ENCODE data around the gene DHRS4L2.
"Not testable (repeated sequence)": the region's sequence is repeated elsewhere in the genome, so short reads cannot be mapped to it uniquely, and the experiment has no call there.

The DHRS4L2 gene

DNA sequence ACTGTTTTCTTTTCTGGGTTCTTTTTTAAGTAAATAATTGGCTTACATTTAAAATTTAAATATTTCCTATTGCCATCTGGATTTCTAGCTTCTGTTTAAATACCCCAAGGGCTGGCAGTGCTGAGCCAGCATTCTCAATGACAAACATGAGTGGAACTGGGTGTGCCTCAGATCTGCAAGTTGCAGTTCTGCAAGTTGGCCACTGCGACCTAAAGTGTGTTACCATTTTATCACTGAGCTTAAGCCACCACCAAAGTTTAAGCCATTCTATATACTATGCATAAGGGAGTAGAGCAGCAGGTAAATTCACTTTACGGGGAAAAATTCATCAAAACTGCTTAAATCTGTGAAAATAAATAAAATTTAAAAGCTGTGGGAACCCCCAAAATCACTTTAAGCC, 11.5 kb upstream of the DHRS4L2 start:
- DNase-seq (ENCODE audit: low read depth); H3K4me3 ChIP-seq (ENCODE audit: low read length): not testable (repeated sequence)
- TF ChIP-seq, protein P1, sequence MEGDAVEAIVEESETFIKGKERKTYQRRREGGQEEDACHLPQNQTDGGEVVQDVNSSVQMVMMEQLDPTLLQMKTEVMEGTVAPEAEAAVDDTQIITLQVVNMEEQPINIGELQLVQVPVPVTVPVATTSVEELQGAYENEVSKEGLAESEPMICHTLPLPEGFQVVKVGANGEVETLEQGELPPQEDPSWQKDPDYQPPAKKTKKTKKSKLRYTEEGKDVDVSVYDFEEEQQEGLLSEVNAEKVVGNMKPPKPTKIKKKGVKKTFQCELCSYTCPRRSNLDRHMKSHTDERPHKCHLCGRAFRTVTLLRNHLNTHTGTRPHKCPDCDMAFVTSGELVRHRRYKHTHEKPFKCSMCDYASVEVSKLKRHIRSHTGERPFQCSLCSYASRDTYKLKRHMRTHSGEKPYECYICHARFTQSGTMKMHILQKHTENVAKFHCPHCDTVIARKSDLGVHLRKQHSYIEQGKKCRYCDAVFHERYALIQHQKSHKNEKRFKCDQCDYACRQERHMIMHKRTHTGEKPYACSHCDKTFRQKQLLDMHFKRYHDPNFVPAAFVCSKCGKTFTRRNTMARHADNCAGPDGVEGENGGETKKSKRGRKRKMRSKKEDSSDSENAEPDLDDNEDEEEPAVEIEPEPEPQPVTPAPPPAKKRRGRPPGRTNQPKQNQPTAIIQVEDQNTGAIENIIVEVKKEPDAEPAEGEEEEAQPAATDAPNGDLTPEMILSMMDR (conservative IDR thresholded peaks at IDR 0.05; ENCODE audit: low read length) = peak; percentile 17; the same call in 1 of the 2 replicates

DNA sequence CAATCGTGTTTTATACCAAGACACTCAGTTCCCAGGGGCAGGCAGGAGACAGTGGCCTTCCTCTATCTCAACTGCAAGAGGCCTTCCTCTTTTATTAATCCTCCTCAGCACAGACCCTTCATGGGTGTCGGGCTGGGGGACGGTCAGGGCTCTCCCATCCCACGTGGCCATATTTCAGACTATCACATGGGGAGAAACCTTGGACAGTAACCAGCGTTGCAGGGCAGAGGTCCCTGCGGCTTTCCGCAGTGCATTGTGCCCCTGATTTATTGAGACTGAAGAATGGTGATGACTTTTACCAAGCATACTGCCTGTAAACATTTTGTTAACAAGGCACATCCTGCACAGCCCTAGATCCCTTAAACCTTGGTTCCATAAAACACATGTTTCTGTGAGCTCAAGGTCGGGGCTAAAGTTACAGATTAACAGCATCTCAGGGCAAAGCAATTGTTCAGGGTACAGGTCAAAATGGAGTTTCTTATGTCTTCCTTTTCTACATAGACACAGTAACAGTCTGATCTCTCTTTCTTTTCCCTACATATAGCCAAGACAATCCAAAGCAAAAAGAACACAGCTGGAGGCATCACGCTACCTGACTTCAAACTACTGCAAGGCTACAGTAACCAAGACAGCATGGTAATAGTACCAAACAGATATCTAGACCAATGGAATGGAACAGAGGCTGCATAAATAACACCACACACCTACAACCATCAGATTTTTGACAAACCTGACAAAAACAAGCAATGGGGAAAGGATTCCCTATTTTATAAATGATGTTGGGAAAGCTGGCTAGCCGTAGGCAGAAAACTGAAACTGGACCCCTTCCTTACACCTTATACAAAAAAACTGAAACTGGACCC, 6.5 kb upstream of the DHRS4L2 start:
- not testable (repeated sequence) for H3K4me3 ChIP-seq (ENCODE audit: low read length); DNase-seq (ENCODE audit: low read depth)

DNA sequence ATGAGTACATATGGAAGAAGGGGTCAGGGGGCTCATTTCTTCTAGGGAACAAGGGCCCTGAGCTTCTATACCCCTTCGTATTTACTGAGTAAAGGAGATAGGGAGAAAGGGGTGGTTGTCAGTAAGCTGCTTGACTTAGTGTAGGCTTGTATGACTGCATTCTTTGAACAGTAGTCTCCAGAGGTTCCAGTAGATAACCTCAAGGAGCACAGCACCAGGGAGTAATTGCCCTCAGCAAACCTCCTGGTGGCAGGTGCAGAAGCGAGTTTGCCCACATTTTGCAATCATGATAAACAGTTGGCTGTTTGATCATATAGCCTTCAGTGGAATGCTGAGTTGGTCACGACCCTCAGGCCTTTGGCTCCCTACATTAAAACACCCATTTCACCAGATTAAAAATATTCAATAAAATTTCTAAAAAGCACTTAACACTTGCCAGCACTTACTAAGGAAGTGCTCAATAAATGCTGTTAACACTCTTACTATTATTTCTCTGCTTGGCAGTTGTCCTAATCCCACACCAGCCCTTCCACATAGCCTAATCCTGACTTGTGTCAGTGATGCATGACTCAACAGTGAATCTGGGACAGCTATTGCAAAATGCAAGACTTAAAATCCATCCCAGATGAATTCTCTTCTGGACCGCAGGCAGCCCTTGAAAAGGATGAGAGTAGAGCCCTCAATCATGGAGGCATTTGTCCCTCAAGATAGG, 3.7 kb upstream of the DHRS4L2 start:
- DNase-seq (ENCODE audit: low read depth) = peak; percentile 99
- H3K4me3 ChIP-seq (ENCODE audit: low read length) = no peak overlapping the region
- TF ChIP-seq, protein P1 (conservative IDR thresholded peaks at IDR 0.05; ENCODE audit: low read length) = no peak

DNA sequence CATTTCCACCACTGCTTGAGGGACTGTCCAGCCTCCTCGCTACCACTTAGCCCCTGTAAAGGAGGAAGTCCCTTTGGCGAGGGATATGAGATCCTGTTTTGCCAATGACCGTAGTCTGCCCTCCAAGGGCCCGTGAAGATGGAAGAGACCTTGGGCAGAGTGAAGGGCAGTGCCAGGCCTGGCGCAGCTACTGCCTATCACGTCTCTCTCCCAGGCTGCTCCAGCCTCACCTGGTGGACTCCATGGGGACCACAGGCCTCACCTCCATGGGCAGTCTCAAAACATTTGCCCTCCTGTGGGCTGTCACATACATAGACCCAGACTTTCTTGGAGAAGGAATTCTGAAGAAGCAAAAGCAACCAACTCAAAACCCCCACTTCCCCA, 514 bp upstream of the DHRS4L2 start:
- H3K4me3 ChIP-seq (ENCODE audit: low read length); DNase-seq (ENCODE audit: low read depth): not testable (repeated sequence)

DNA sequence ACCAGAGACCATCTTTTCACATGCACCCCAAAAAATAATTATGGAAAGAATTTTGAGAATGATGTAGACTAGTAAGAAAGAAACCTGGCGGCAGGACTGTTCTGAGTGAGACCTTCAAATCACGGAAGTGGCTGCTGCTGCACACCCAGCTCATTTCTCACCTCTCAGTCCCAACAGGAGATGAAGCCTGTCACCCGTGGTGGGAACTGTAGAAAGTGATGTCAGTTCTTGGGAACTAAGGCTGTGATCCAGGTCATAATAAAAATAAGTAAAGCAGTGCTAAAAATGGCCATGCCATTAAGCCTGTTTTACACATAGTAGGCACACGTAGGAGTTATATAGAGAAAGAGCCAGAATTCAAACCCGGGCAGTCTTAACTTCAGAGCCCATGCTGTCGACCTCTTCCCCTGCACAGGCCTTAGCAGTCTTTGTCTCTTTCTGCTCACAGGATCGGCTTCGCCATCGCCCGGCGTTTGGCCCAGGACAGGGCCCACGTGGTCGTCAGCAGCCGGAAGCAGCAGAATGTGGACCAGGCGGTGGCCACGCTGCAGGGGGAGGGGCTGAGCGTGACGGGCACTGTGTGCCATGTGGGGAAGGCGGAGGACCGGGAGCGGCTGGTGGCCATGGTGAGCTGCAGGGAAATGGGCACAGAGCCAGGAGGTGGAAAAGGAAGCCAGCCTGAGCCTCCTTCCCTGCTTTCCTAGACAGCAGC, 1.2 kb downstream of the DHRS4L2 start:
- DNase-seq (ENCODE audit: low read depth); H3K4me3 ChIP-seq (ENCODE audit: low read length): not testable (repeated sequence)

DNA sequence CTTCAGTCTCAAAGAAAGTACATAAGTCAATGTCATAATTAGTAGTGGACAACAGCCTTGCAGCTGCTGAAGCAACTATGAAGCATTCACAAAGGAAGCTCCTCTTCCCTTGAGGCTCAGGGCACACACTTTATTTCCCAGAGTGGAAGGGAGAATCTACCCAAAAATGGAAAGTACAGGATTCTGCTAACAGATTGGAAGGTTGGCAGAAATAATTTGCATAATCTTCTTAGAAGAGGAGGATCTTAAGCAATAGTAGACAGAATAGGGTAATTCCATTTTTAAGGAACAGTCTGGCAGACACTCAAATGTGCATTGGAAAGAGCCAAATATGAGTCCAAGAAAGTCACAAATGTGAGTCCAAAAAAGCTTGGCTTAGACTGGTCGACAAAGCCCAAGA, 2.2 kb downstream of the DHRS4L2 start:
- not testable (repeated sequence) for DNase-seq (ENCODE audit: low read depth); H3K4me3 ChIP-seq (ENCODE audit: low read length)

DNA sequence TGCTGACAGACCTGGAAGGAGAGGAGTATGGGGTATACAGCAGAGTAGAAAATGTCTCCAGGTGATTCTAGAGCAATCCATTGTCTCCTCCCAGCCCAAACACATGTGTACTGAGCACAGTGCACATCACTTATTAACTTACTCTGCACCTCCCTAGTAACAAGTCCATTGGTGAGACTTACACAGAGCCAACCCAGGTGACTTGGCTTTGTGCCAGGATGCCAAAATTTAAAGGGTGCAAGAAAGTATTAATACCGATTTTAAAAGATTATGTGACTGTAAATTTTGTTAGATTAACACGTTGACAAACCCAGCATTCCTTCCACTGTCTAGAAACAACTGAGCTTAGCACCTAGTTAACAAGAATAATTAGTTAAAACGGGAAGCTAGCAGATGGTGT, 4.3 kb downstream of the DHRS4L2 start:
- not testable (repeated sequence) for H3K4me3 ChIP-seq (ENCODE audit: low read length); DNase-seq (ENCODE audit: low read depth)

DNA sequence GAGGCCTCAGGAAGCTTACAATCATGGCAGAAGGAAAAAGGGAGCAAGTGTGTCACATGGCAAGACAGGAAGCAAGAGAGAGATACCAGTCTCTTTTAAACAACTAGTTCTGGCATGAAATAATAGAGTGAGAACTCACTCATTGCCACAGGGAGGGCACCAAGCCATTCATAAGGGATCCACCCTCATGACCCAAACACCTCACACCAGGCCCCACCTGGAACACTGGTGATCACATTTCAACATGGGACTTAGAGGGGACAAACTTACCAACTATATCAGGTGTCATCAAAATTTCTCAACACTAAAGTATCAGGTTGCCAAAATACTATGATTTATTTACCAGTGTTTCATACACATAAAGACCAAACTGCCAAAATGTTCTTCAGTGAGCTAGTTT, 7.3 kb downstream of the DHRS4L2 start:
- H3K4me3 ChIP-seq (ENCODE audit: low read length) = not testable (repeated sequence)

DNA sequence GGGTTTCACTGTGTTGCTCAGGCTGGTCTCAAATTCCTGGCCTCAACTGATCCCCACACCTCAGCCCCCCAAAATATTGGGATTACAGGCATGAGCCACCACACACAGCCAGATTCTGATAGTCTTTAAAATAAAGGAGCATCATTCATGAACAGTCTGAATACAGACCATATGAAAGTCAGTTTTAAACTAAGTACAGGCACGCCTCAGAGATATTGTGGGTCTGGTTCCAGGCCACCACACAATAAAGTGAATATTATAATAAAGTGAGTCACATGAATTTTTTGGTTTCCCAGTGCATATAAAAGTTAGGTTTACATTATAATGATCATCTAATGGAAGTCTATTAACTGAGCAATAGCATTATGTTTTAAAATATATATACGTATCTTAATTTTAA, 8.1 kb downstream of the DHRS4L2 start:
- H3K4me3 ChIP-seq (ENCODE audit: low read length); DNase-seq (ENCODE audit: low read depth): not testable (repeated sequence)

More for the DNA sequence above, 7.3 kb downstream of the DHRS4L2 start:
- DNase-seq (ENCODE audit: low read depth) = not testable (repeated sequence)

DNA sequence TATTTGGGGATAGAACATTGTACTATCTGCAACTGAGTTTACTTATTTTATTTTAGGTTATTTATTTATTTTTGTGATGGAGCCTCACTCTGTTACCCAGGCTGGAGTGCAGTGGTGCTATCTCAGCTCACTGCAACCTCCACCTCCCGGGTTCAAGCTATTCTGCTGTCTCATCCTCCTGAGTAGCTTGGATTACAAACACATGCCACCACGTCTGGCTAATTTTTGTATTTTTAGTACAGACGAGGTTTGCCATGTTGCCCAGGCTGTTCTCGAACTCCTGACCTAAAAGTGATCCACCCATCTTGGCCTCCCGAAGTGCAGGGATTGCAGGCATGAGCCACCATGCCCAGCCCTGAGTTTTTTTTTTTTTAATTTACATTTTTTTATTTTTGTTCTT, 10.9 kb downstream of the DHRS4L2 start:
- not testable (repeated sequence) for H3K4me3 ChIP-seq (ENCODE audit: low read length); DNase-seq (ENCODE audit: low read depth)

DNA sequence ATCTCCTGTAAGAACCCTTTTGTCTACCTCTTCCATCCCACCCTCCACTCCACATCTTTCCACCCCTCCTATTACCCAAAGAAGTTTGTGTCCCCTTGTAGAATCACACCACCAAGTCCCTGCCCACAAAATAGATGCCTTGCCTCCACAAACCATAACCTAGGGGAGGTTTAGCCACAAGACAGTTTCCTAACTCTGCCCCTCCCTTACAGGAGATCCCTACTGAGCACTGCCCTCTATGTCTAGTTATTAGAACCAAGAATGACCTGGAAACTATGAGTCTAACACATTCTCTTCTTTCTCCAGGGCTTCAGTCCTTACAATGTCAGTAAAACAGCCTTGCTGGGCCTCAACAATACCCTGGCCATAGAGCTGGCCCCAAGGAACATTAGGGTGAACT, 12.3 kb downstream of the DHRS4L2 start:
- not testable (repeated sequence) for DNase-seq (ENCODE audit: low read depth); H3K4me3 ChIP-seq (ENCODE audit: low read length)

DNA sequence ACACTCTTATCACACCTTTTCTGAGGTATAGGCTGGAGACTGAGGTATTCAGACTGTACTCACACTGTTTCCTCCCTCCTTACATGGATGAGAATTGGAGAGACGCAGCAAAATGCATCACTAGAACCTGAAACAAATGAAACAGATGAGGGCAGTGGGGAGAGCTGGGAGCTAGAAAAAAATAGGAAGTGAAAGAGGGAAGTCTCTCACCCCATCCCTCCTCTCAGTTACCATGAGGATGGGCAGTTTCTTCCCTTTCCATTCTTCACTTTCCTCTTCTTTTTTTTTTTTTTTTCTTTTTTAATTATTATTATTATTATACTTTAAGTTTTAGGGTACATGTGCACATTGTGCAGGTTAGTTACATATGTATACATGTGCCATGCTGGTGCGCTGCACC, 12.9 kb downstream of the DHRS4L2 start:
- not testable (repeated sequence) for H3K4me3 ChIP-seq (ENCODE audit: low read length); DNase-seq (ENCODE audit: low read depth)

DNA sequence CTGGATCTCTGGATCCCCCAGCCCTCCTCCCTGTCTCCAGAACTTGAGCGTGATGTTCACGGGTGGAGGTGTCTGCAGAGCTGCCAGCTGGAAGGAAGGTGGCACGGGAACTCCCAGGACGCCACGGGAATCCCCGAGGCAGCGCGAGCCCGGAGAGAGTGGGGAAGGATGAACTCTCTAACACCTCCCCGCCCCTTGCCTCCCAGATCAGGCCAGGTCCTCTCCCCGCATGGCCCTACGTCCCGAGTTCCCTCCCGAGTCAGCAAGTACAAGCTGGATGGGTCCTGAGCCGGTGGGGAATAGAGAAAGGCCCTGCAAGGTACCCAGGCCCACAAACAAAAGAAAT, 17.7 kb downstream of the DHRS4L2 start:
- H3K4me3 ChIP-seq (ENCODE audit: low read length) = peak overlapping the region; percentile 47
- not testable (repeated sequence) for DNase-seq (ENCODE audit: low read depth)

DNA sequence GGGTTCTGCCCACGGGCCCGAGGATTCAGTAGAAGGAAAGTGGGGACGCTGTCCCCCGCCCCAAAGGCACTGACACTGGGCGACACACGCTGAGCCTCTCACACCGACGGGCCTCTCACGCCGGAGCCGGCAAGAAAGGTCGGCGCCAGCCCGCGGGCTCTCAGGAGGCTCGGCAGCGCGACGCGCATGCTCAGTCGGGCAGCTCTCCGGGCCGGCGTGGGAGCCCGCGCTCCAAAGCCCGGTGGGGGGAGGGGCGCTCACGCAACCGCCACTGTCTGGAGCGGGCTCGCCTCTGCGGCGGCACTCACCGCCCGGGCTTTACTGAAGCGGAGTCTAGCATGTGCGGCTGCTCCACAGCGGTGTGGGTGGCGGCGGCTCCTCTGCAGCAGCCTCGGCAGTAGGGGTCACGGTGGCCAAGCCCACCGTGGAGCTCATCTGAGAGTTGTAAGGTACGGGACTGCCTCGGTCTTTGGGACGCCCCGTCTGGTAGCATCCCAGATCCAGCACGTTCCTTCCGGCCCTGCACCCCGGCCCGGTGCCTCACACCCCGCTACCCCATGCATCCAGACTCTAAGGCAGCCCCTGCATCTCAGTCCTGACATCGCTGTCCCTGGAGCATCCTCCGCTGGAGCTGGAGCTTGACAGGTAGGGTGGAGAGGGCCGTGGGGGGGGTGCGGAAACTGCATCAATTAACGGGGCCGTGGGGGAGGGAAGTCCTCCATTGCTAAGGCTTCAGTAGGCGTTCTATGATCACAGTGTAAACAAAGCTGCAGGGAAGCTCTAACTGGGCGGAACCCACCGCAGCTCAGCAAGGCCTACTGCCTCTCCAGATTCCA, 18.3 kb downstream of the DHRS4L2 start:
- H3K4me3 ChIP-seq (ENCODE audit: low read length) = peak overlapping the region; percentile 49

More for the DNA sequence above, 18.3 kb downstream of the DHRS4L2 start:
- peak; percentile 13 for DNase-seq (ENCODE audit: low read depth)

All from AG10803 (cell line).